NCI-H1105 treated with DMSO at 0.1 percent for 48 hours (cell line): ENCODE data around the gene SLC25A19.
"Not testable (repeated sequence)": the region's sequence is repeated elsewhere in the genome, so short reads cannot be mapped to it uniquely, and the experiment has no call there.

Experiments
- DNase-seq: peaks from one replicate; lab custom pipeline; 2025; lab: John Stamatoyannopoulos, UW

Gene SLC25A19

DNA sequence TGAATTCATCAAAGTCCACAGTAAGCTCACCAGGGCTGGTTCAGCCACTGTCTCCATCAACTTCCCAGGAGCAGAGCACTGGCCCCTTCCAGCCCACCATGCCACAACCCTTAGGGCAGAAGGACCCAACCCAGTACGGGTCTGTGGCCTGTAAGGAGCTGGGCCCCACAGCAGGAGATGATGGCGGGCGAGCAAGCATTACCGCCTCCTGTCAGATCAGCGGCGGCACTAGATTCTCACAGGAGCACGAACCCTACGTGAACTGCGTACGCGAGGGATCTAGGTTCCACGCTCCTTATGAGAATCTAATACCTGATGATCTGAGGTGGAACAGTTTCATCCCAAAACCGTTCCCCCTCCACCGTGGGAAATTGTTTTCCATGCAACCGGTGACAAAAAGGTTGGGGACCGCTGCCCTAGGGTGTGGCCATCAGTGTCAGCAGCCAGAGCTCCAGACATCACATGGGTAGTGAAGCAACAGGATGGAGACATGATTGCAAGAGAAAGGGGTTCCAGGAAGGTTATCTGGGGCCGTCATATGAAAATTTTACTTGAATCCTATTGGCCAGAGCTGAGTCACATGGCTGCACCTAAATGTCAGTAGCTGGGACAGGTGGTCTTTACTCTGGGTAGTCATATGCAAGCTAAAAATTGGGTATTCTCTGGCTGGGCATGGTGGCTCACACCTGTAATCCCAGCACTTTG, 12.4 kb upstream of the SLC25A19 start:
- DNase-seq, result no peak

- DNase-seq, result no peak
These were observed 11.8 kb upstream of the SLC25A19 start for GRCh38 chr17:75301049-75301448.

DNA sequence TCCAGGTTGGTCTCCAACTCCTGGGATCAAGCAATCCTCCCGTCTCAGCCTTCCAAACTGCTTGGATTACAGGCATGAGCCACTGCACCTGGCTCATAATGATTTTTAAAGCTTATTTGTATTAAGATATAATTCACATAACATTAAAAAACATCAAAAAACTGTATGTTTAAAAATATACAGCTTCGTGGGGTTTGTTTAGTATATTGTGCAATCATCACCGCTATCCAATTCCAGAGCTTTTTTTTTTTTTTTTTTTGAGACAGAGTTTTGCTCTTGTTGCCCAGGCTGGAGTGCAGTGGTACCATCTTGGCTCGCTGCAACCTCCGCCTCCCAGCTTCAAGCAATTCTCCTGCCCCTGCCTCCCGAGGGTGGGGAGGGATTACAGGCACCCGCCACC, 11.0 kb upstream of the SLC25A19 start:
- no peak for DNase-seq

DNA sequence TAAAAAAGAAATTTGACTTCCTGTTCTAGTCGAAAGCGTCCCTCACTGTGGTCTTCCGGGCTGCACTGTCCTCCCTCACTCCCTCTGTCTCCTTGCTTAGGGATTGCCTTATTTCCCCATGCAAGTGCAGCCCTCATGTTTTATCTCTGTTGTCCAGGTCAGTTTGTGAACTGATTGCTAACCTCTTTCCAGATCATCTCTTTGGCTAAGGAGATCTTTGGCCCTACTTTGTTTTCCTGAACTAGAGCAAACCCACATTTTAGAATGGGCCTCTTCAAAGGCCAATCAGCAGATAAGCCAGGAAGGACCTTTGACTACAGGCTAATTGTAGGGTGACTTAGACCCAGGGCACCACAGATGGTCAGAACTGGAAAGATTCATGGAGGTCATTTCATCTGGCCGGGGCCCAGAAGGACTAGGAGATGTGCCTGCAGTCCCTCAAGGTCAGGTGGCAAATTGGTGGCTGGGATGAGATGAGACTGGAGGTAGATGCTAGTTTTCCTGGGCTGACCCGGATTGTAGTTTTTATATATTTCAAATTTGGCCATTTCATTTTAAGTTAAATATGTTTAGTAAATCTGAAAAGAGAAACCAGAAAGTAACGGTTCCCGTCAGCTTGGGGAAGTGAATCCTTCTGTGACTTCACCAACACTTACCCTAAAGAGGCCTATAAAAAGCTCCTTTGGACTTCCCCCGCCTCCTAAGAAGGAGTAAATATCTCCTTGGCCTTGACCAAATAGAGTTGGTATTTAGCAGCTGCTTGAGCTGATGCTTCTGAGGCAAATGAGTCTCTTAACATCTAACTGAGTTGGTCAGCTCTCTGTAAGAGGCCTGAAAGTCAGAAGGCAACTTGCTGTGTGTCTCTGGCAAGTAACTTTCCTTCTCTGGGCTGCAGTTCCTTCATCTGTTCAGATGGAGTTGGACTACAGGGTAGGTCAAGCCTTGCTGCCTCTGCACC, 6.2 kb upstream of the SLC25A19 start:
- DNase-seq, result no peak

- DNase-seq, result not testable (repeated sequence)
These were observed 3.7 kb upstream of the SLC25A19 start for GRCh38 chr17:75292810-75293448.

DNA sequence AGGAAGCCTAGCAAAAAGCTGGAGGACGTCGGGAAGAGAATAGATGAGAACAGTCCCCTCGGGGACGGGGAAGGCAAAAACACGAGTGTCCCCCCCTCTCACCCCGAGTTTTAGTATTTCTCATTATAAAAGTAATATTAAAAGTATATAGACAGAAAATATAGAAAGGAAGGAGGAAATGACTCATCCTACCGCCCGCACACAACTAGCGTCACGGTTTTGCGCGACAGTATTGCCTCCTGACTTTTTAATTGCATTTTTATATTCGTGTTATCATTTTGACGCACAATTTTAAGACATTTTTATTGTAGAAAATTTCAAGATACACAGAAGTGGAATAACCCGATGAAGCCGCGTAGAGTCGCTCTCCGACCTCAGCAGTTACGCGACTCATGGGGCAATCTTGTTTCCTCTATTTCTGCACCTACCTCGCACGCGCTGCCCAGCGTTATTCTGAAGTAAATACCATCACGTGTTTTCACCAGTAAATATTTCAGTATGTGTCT, 652 bp upstream of the SLC25A19 start:
- no peak for DNase-seq

DNA sequence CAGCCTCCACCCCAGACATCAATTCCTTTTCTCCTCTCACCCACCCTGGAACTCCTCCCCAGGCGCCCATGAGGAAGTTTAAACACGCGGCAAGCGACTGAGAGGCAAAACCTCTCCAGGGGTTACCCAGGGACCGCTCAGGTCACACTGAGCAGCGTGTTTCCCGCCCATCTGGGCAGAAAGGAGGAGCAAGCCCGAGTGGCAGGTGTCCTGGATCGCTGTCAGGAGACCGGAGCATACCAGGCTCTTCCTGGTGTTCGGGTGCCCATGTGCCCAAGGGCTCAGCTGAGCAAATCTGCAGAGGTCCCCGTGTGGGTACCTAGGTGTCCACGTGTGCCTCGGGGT, 491 bp downstream of the SLC25A19 start:
- peak; percentile 66 for DNase-seq

DNA sequence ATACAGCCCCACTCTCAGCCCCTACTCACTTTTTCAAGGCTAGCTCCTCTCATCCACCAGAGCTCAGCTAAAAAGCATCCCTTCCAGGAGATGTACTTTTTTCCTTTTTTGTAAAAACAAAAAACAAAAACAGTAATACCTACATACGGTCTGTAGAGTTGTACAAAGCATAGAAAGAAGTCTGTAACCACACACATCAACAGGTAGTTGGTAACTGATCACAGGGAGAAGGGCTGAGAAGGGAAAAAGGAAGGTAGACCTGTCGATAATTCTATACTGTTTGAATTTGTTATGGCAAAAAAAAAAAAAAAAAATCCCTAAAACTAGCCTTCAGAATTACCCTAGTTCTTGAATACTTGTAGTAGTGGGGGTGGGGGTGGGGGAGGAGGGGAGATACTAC, 874 bp downstream of the SLC25A19 start:
- DNase-seq, result no peak

- no peak for DNase-seq
These were observed 2.0 kb downstream of the SLC25A19 start for GRCh38 chr17:75287221-75287620.

GRCh38 chr17:75285123-75285522, 4.1 kb downstream of the SLC25A19 start:
- DNase-seq, result no peak

DNA sequence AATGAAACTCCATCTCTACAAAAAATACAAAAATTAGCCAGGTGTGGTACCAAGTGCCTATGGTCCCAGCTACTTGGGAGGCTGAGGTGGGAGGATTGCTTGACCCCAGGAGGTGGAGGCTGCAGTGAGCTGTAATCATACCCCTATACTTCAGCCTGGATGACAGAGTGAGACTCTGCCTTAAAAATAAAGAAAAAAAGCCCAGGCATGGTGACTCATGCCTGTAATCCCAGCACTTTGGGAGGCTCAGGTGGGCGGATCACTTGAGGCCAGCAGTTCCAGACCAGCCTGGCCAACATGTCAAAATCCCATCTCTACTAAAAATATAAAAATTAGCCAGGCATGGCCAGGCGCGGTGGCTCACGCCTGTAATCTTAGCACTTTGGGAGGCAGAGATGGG, 9.0 kb downstream of the SLC25A19 start:
- not testable (repeated sequence) for DNase-seq

DNA sequence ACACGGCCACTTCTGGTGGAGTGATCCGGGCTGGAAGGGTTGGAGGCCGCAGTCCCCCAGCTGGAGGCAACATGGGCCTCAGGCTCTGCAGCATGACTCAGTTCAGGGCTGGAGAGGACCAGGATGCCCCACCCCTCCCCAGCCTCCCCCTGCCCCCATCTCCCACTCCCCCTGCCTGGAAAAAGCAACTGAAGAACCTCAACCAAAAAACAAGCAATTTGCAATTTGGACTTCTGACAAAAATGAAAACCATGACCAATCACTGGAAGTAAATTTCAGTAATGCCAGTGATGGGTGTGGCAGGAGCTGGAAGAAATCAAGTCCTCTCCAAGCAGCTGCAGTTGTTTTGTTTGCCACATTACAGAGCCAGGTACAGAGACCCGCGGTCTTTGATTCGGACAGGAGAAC, 11.6 kb downstream of the SLC25A19 start:
- no peak for DNase-seq

GRCh38 chr17:75273977-75274708, 15.1 kb downstream of the SLC25A19 start:
- no peak for DNase-seq

GRCh38 chr17:75272848-75273184, 16.4 kb downstream of the SLC25A19 start:
- DNase-seq, result no peak

GRCh38 chr17:75271955-75272847, 17.0 kb downstream of the SLC25A19 start:
- DNase-seq, result no peak

- DNase-seq, result peak; percentile 57
These were observed 17.8 kb downstream of the SLC25A19 start for GRCh38 chr17:75271233-75271954.

GRCh38 chr17:75270966-75271232, 18.3 kb downstream of the SLC25A19 start, which contains the start of gene MIF4GD:
Gene MIF4GD, minus strand, starts transcription at chr17:75271231. Its CDS starts 1,036 bp downstream, at chr17:75270195.
- DNase-seq, result no peak

- DNase-seq, result peak; percentile 39
These were observed 18.8 kb downstream of the SLC25A19 start for GRCh38 chr17:75270218-75270965.

DNA sequence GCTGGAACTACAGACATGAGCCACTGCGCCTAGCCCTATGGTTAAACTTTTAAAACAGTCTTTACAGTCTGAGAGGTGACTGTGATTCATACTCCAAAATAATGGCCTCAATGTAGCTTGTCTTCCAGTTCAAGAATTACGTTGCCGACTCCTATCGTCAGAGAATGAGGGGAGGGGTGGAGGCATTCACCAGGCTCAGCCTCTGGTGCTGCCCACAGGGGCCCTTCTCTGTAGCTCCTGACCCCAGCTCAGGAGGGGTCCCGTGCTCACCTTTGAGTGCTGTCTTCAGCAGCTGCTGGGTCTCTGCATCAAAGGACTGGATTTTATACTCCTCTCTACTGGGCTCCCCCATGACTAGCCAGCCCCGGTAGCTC, 19.4 kb downstream of the SLC25A19 start:
- no peak for DNase-seq
